IPS-18a (cell line): ENCODE data around the gene ACTL6A.

ENCODE experiments used
- H3K27ac ChIP-seq: one replicate; pipeline ENCODE4 v1.5.1; 2013; ENCODE audit warnings: low read length
- H3K27me3 ChIP-seq: one replicate; pipeline ENCODE4 v1.6.1; 2013; ENCODE audit warnings: mild to moderate bottlenecking, low read length; ENCODE audit not compliant: control insufficient read depth, insufficient read depth
- H3K36me3 ChIP-seq: one replicate; pipeline ENCODE4 v1.6.1; 2013; ENCODE audit warnings: low read depth, low read length; ENCODE audit not compliant: control insufficient read depth
- H3K4me1 ChIP-seq: one replicate; pipeline ENCODE4 v1.6.1; 2013; ENCODE audit warnings: low read depth, low read length; ENCODE audit not compliant: control insufficient read depth
- H3K4me3 ChIP-seq: one replicate; pipeline ENCODE4 v1.5.1; 2013; ENCODE audit warnings: low read length
- H3K9ac ChIP-seq: one replicate; pipeline ENCODE4 v1.6.1; 2013; ENCODE audit warnings: mild to moderate bottlenecking, low read length, moderate library complexity
- H3K9me3 ChIP-seq: one replicate; pipeline ENCODE4 v1.6.1; 2013; ENCODE audit warnings: low read depth, low read length; ENCODE audit not compliant: control insufficient read depth

The ACTL6A gene

DNA sequence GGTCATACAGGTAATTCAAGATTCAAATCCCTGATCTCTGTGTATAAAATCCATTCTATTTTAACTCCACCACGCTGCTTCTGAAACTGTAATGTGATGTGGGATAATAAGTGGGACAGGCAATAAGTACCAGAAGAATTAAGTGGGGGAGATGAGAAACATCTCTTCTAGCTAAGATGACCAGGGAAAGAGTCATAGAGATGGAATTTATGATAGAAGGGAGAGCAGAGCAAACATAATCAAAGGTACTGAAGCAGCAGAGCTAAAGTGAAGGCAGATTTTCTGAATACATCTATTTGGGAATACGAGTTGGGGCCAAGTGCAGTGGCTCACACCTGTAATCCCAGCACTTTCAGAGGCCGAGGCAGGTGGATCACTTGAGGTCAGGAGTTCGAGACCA, 36.8 kb downstream of the ACTL6A start:
- Histone ChIP-seq H3K36me3 (peaks cover 62% of the 10 kb centered on the region), H3K27me3 (no peaks in the 10 kb centered on the region)

GRCh38 chr3:179603321-179603720, 40.6 kb downstream of the ACTL6A start:
- H3K27me3 ChIP-seq: no peaks in the 10 kb centered on the region
- H3K4me3 ChIP-seq: peak overlapping the region; percentile 90
- H3K27ac ChIP-seq: no peak overlapping the region
- peaks cover 37% of the 10 kb centered on the region for H3K36me3 ChIP-seq
- peak overlapping the region; percentile 90 for H3K9ac ChIP-seq
- peaks cover 5% of the 10 kb centered on the region for H3K4me1 ChIP-seq
- no peaks in the 10 kb centered on the region for H3K9me3 ChIP-seq

More for the DNA sequence above, 36.8 kb downstream of the ACTL6A start:
- Histone ChIP-seq H3K4me3 (no peak overlapping the region), H3K4me1 (peaks cover 5% of the 10 kb centered on the region), H3K9ac (no peak overlapping the region), H3K9me3 (no peaks in the 10 kb centered on the region), H3K27ac (no peak overlapping the region)

GRCh38 chr3:179603831-179604230, 41.1 kb downstream of the ACTL6A start:
- Histone ChIP-seq H3K4me1 (peaks cover 5% of the 10 kb centered on the region), H3K9me3 (no peaks in the 10 kb centered on the region), H3K4me3 (peak overlapping the region; percentile 90), H3K27me3 (no peaks in the 10 kb centered on the region), H3K27ac (peak overlapping the region; percentile 93), H3K9ac (peak overlapping the region; percentile 90), H3K36me3 (peaks cover 32% of the 10 kb centered on the region)

DNA sequence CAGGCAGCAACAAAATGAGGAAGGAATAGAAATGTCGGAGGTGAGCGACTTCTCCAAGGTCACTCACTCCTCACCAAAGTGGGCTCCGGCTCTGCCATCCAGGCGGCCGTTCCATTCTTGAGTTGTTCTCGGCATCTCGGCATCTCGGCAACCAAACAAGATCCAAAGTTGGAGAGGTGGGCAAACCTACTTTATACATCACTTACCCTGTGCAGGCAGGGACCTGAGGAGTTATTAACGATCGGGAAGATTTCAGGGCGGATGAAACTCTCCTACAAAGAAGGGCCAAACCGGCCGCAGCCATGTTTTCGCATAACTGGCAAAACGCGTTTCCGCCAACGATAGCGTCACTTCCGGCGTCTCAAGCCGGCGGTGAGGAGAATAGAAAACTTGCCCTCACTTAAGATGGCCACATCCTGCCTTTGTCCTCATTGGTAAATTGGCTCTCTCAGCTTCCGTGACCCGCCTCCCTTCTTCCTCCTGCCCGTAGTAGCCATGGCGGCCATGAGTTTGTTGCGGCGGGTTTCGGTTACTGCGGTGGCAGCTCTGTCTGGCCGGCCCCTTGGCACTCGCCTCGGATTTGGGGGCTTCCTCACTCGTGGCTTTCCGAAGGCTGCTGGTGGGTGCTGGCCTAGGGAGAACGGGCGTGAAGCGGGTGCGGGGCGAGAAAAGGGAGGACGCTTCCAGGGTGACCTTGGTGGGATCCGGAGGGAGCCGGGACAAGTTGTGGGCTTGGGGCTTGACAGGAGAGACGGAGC, 41.8 kb downstream of the ACTL6A start, which contains the start of the genes MRPL47 and NDUFB5:
MRPL47 (minus strand) TSS at position 318 of the 758 bp plus-strand sequence; CDS start at position 304, 14 bp downstream.
NDUFB5 (plus strand) TSS at position 474 of the 758 bp plus-strand sequence; CDS start at position 496, 22 bp downstream.
- peaks cover 27% of the 10 kb centered on the region for H3K36me3 ChIP-seq
- H3K27ac ChIP-seq: peak within 1 kb of the TSS; percentile 93
- peak within 1 kb of the TSS; percentile 90 for H3K4me3 ChIP-seq
- peak within 1 kb of the TSS; percentile 90 for H3K9ac ChIP-seq
- H3K27me3 ChIP-seq: no peaks in the 10 kb centered on the region
- peaks cover 5% of the 10 kb centered on the region for H3K4me1 ChIP-seq
- no peaks in the 10 kb centered on the region for H3K9me3 ChIP-seq

GRCh38 chr3:179606534-179607085, 43.9 kb downstream of the ACTL6A start:
- Histone ChIP-seq H3K4me1 (peaks cover 5% of the 10 kb centered on the region), H3K36me3 (peaks cover 11% of the 10 kb centered on the region), H3K27me3 (no peaks in the 10 kb centered on the region), H3K4me3 (no peak overlapping the region), H3K27ac (no peak overlapping the region), H3K9me3 (no peaks in the 10 kb centered on the region), H3K9ac (no peak overlapping the region)

- no peaks in the 10 kb centered on the region for H3K4me1 ChIP-seq
- H3K36me3 ChIP-seq: peaks cover 7% of the 10 kb centered on the region
- H3K4me3 ChIP-seq: no peak overlapping the region
- no peaks in the 10 kb centered on the region for H3K27me3 ChIP-seq
- no peaks in the 10 kb centered on the region for H3K9me3 ChIP-seq
- H3K27ac ChIP-seq: no peak overlapping the region
- H3K9ac ChIP-seq: no peak overlapping the region
Measured at GRCh38 chr3:179608931-179609720, 46.4 kb downstream of the ACTL6A start.

GRCh38 chr3:179610066-179610465, 47.3 kb downstream of the ACTL6A start:
- no peaks in the 10 kb centered on the region for H3K27me3 ChIP-seq
- H3K27ac ChIP-seq: no peak overlapping the region
- no peaks in the 10 kb centered on the region for H3K9me3 ChIP-seq
- no peaks in the 10 kb centered on the region for H3K4me1 ChIP-seq
- H3K4me3 ChIP-seq: no peak overlapping the region
- no peak overlapping the region for H3K9ac ChIP-seq
- H3K36me3 ChIP-seq: peaks cover 7% of the 10 kb centered on the region

DNA sequence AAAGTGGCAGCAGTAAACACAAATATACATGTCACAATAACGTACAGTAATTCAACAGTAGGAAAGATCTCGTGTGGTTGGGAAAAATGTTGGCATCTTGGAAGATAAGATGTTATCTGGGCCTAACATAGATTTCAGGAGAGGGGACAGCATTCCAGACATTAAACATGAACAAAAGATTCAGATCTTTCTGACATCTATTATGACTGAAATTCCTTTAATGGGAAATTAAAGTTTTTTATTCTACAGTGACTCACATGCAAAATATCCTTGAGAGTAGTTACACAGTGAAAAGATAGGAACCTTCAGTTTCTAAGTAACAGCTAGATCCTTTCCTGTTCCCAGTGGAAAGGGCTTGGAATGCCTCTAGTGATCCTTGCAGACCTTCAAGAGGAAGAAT, 51.1 kb downstream of the ACTL6A start:
- no peak overlapping the region for H3K27ac ChIP-seq
- H3K4me3 ChIP-seq: no peak overlapping the region
- peaks cover 14% of the 10 kb centered on the region for H3K36me3 ChIP-seq
- H3K9ac ChIP-seq: no peak overlapping the region
- no peaks in the 10 kb centered on the region for H3K9me3 ChIP-seq
- no peaks in the 10 kb centered on the region for H3K4me1 ChIP-seq
- no peaks in the 10 kb centered on the region for H3K27me3 ChIP-seq

- Histone ChIP-seq H3K4me3 (no peak overlapping the region), H3K36me3 (peaks cover 14% of the 10 kb centered on the region), H3K27ac (no peak overlapping the region), H3K4me1 (no peaks in the 10 kb centered on the region), H3K9me3 (no peaks in the 10 kb centered on the region), H3K27me3 (no peaks in the 10 kb centered on the region), H3K9ac (no peak overlapping the region)
Measured at GRCh38 chr3:179615458-179616173, 52.9 kb downstream of the ACTL6A start.

GRCh38 chr3:179622023-179622422, 59.3 kb downstream of the ACTL6A start:
- Histone ChIP-seq H3K27me3 (no peaks in the 10 kb centered on the region), H3K4me1 (no peaks in the 10 kb centered on the region), H3K9me3 (no peaks in the 10 kb centered on the region), H3K9ac (no peak overlapping the region), H3K4me3 (no peak overlapping the region), H3K36me3 (peaks cover 27% of the 10 kb centered on the region), H3K27ac (no peak overlapping the region)

- Histone ChIP-seq H3K27ac (no peak overlapping the region), H3K4me3 (no peak overlapping the region), H3K9ac (no peak overlapping the region)
Measured at GRCh38 chr3:179624451-179624850, 61.7 kb downstream of the ACTL6A start.

More at GRCh38 chr3:179624451-179624850, 61.7 kb downstream of the ACTL6A start:
- Histone ChIP-seq H3K27me3 (no peaks in the 10 kb centered on the region), H3K4me1 (no peaks in the 10 kb centered on the region), H3K9me3 (no peaks in the 10 kb centered on the region), H3K36me3 (peaks cover 16% of the 10 kb centered on the region)
